DOHH2 (cell line): ENCODE measurements around the gene DZIP1L.

Experiments used
- H3F3A ChIP-seq: fragments of 200-600 bp; sonication (generic), shearing (Covaris generic); 2 replicates; pipeline ENCODE4 v1.6.0; 2016; ENCODE audit warnings: antibody characterized with exemption, mild to moderate bottlenecking; ENCODE audit not compliant: control insufficient read depth, insufficient read depth
- H3K27ac ChIP-seq: fragments of 200-600 bp; sonication (generic); 2 replicates; pipeline ENCODE4 v1.5.1; 2014; ENCODE audit warnings: low read depth, mild to moderate bottlenecking, low read length, moderate library complexity
- H3K27me3 ChIP-seq: fragments of 200-600 bp; sonication (generic); 2 replicates; pipeline ENCODE4 v1.6.1; 2014; ENCODE audit warnings: mild to moderate bottlenecking, low read length, mixed read lengths; ENCODE audit not compliant: control insufficient read depth
- H3K36me3 ChIP-seq: fragments of 200-600 bp; sonication (generic); 2 replicates; pipeline ENCODE4 v1.6.1; 2014; ENCODE audit warnings: mild to moderate bottlenecking, low read length, moderate library complexity, mixed read lengths; ENCODE audit not compliant: control insufficient read depth
- H3K4me1 ChIP-seq: fragments of 200-600 bp; sonication (generic); 2 replicates; pipeline ENCODE4 v1.6.1; 2014; ENCODE audit warnings: mild to moderate bottlenecking, low read length, mixed read lengths; ENCODE audit not compliant: control insufficient read depth
- H3K4me2 ChIP-seq: fragments of 200-600 bp; sonication (generic); 2 replicates; pipeline ENCODE4 v1.6.0; 2014; ENCODE audit warnings: mild to moderate bottlenecking, low read length, moderate library complexity
- H3K4me3 ChIP-seq: fragments of 200-600 bp; sonication (generic); 2 replicates; pipeline ENCODE4 v1.5.1; 2014; ENCODE audit warnings: mild to moderate bottlenecking, low read length, mixed read lengths
- H3K79me2 ChIP-seq: fragments of 200-600 bp; sonication (generic); 2 replicates; pipeline ENCODE4 v1.6.1; 2014; ENCODE audit warnings: mild to moderate bottlenecking, low read length, mixed read lengths; ENCODE audit not compliant: control insufficient read depth
- H3K9me2 ChIP-seq: fragments of 200-600 bp; sonication (generic); replicated peaks from 2 replicates; pipeline ENCODE4 v1.6.1; 2014; ENCODE audit warnings: mild to moderate bottlenecking, low read length, mixed read lengths; ENCODE audit not compliant: control insufficient read depth
- H3K9me3 ChIP-seq: fragments of 200-600 bp; sonication (generic); 2 replicates; pipeline ENCODE4 v1.6.1; 2014; ENCODE audit warnings: antibody characterized with exemption, low read length, mixed read lengths; ENCODE audit not compliant: control insufficient read depth, insufficient read depth
- H4K20me1 ChIP-seq: fragments of 200-600 bp; sonication (generic); 2 replicates; pipeline ENCODE4 v1.6.0; 2014; ENCODE audit warnings: low read depth, mild to moderate bottlenecking, antibody characterized with exemption, low read length, moderate library complexity; ENCODE audit not compliant: control insufficient read depth, insufficient read depth
- EZH2phosphoT487 ChIP-seq: fragments of 200-600 bp; sonication (generic); IDR thresholded peaks from 2 replicates; pipeline ENCODE4 v1.6.1; 2017; ENCODE audit warnings: borderline replicate concordance, mild to moderate bottlenecking, antibody characterized with exemption, low read length, moderate library complexity, mixed read lengths
- TF ChIP-seq, protein P1 (sequence below): fragments of 200-600 bp; sonication (generic); IDR thresholded peaks from one replicate; pipeline ENCODE4 v1.5.1; 2014; ENCODE audit warnings: antibody characterized with exemption, mild to moderate bottlenecking, low read depth, low read length; ENCODE audit not compliant: poor library complexity, severe bottlenecking

DZIP1L gene

DNA sequence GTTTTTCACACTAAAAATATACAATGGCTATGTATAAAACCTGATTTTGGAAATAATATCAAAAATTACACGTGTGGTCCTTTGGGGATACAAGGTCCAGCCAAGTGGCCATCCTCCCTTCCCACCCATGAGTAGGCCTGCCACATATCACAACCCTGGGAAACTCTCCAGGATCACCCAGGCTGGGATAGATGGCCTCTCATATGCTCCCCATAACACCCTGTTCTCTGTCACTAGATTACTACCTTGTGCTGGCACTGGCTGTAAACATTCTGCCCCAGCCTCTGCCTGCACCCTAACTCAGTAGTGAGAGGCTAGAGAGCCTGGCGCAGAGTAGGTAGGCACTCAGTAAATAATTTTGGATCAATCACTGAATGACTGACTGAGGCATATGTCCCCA lies 53.4 kb downstream of the DZIP1L start:
- Histone ChIP-seq H3K27ac (no peak overlapping the region), H3K9me3 (no peaks in the 10 kb centered on the region), H3K36me3 (no peaks in the 10 kb centered on the region), H3F3A (no peaks in the 10 kb centered on the region), H3K4me2 (no peak overlapping the region), H3K9me2 (no peaks in the 10 kb centered on the region), H3K79me2 (no peaks in the 10 kb centered on the region), H4K20me1 (no peaks in the 10 kb centered on the region), H3K4me3 (no peak overlapping the region), H3K4me1 (peaks cover 12% of the 10 kb centered on the region), H3K27me3 (no peaks in the 10 kb centered on the region; the same call in 1 of the 2 replicates)
- TF ChIP-seq, protein P1, sequence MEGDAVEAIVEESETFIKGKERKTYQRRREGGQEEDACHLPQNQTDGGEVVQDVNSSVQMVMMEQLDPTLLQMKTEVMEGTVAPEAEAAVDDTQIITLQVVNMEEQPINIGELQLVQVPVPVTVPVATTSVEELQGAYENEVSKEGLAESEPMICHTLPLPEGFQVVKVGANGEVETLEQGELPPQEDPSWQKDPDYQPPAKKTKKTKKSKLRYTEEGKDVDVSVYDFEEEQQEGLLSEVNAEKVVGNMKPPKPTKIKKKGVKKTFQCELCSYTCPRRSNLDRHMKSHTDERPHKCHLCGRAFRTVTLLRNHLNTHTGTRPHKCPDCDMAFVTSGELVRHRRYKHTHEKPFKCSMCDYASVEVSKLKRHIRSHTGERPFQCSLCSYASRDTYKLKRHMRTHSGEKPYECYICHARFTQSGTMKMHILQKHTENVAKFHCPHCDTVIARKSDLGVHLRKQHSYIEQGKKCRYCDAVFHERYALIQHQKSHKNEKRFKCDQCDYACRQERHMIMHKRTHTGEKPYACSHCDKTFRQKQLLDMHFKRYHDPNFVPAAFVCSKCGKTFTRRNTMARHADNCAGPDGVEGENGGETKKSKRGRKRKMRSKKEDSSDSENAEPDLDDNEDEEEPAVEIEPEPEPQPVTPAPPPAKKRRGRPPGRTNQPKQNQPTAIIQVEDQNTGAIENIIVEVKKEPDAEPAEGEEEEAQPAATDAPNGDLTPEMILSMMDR: no peak
- TF ChIP-seq EZH2phosphoT487: no peak

DNA sequence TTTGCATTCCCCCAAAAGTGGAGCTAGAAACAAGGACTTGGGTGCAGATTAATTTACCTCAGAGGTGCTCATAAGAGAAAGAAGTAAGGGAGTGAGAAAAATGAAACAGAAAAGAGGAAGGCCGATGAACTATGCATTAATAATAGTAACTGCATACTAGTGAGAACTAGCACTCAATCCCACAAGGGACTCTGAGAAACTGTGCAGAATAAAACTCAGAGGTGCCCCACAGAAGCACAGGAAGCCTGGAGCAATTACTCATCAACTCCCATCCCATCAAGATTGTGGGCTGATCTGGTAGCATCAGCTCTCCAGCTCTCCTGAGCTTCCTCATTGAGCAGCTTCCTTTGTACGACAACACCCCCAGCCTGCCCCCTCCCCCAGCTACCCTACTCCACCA lies 54.6 kb downstream of the DZIP1L start:
- H3K27me3 ChIP-seq: no peaks in the 10 kb centered on the region; the same call in 1 of the 2 replicates
- H3K4me2 ChIP-seq: peak overlapping the region; percentile 36
- no peaks in the 10 kb centered on the region for H3K9me3 ChIP-seq
- no peaks in the 10 kb centered on the region for H3K36me3 ChIP-seq
- H3K79me2 ChIP-seq: no peaks in the 10 kb centered on the region
- no peaks in the 10 kb centered on the region for H3F3A ChIP-seq
- no peak overlapping the region for H3K27ac ChIP-seq
- H4K20me1 ChIP-seq: no peaks in the 10 kb centered on the region
- TF ChIP-seq, protein P1: no peak
- TF ChIP-seq EZH2phosphoT487: no peak
- H3K9me2 ChIP-seq: no peaks in the 10 kb centered on the region
- no peak overlapping the region for H3K4me3 ChIP-seq
- H3K4me1 ChIP-seq: peaks cover 12% of the 10 kb centered on the region

DNA sequence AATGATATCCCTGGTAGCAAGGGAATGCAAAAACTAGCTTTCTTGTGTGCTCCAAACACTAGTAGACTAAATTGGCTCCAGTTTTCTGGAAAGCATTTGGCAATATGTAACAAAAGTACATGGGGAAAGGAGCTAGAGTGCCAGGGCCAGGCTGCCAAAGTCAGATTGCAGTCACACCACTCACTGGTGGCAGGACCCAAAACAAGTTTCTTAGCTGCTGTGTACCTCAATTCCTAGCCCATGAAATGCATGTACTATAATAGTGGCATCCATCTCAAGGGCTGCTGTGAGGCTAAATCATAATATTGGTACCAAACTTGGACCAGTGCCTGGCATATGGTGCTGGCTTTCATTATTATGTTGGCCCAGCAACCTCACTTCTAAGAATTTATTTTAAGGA lies 56.1 kb downstream of the DZIP1L start:
- no peaks in the 10 kb centered on the region for H3K79me2 ChIP-seq
- no peak overlapping the region for H3K4me2 ChIP-seq
- no peak for TF ChIP-seq EZH2phosphoT487
- TF ChIP-seq, protein P1: no peak
- H3K4me3 ChIP-seq: no peak overlapping the region
- no peaks in the 10 kb centered on the region for H4K20me1 ChIP-seq
- H3K4me1 ChIP-seq: peaks cover 12% of the 10 kb centered on the region
- no peaks in the 10 kb centered on the region for H3F3A ChIP-seq
- H3K9me2 ChIP-seq: no peaks in the 10 kb centered on the region
- no peaks in the 10 kb centered on the region for H3K9me3 ChIP-seq
- no peaks in the 10 kb centered on the region for H3K36me3 ChIP-seq
- H3K27me3 ChIP-seq: no peaks in the 10 kb centered on the region; the same call in 1 of the 2 replicates
- H3K27ac ChIP-seq: no peak overlapping the region
